IMR-90 (cell line): Measurements from ENCODE around the gene ECHS1. TPM values are rescaled to one million over a fixed set of nuclear protein-coding genes. Genes with fewer than 3 reads are reported as not detected.

Experiments
- ATAC-seq: fragments of 200-7000 bp; cut with Tn5 transposase; 2 replicates; pipeline ENCODE4 v1.9.1; 2020; ENCODE audit warnings: low read depth, mild to moderate bottlenecking, moderate library complexity
- BruUV-seq: library from RNA; stranded (reverse); fragments of 400-500 nt; replicated peaks from 2 replicates; lab custom pipeline; 2021; lab: Mats Ljungman, UMichigan
- CTCF ChIA-PET: fragments of 300-600 bp; formaldehyde crosslinking; extraction: SDS; loops from one replicate; lab custom pipeline; 2021; ENCODE audit warnings: antibody characterized with exemption; lab: Yijun Ruan, JAX
- POLR2A ChIA-PET: fragments of 300-600 bp; sonication (Branson Sonifier 250); formaldehyde crosslinking; loops from one replicate; lab custom pipeline; 2022; ENCODE audit warnings: antibody characterized with exemption; ENCODE audit not compliant: unreplicated experiment; lab: Charles Lee
- DNase-seq: peaks from one replicate; pipeline ENCODE4 v3.0.0; 2013
- H2AFZ ChIP-seq: replicated peaks from 2 replicates; pipeline ENCODE3; 2013; ENCODE audit warnings: low read length, mild to moderate bottlenecking; ENCODE audit not compliant: poor library complexity
- H2AK5ac ChIP-seq: 2 replicates; pipeline ENCODE4 v1.6.1; 2013; ENCODE audit warnings: low read depth, low read length, inconsistent platforms
- H2AK9ac ChIP-seq: replicated peaks from 2 replicates; pipeline ENCODE3; 2013; ENCODE audit warnings: mild to moderate bottlenecking, low read depth, low read length, moderate library complexity; ENCODE audit not compliant: poor library complexity
- H2BK120ac ChIP-seq: 2 replicates; pipeline ENCODE4 v1.6.1; 2013; ENCODE audit warnings: low read depth, low read length, inconsistent platforms
- H2BK15ac ChIP-seq: 3 replicates; pipeline ENCODE4 v1.6.1; 2013; ENCODE audit warnings: low read depth, low read length, inconsistent platforms
- H2BK20ac ChIP-seq: 2 replicates; pipeline ENCODE4 v1.6.1; 2013; ENCODE audit warnings: low read depth, mild to moderate bottlenecking, inconsistent platforms, low read length, moderate library complexity
- H2BK5ac ChIP-seq: 2 replicates; pipeline ENCODE4 v1.6.1; 2013; ENCODE audit warnings: mild to moderate bottlenecking, low read depth, low read length, inconsistent platforms; ENCODE audit not compliant: poor library complexity, severe bottlenecking
- H3K14ac ChIP-seq: replicated peaks from 2 replicates; pipeline ENCODE4 v1.6.1; 2013; ENCODE audit warnings: low read depth, low read length, inconsistent platforms
- H3K18ac ChIP-seq: 2 replicates; pipeline ENCODE4 v1.6.1; 2013; ENCODE audit warnings: low read depth, low read length, control low read depth
- H3K23ac ChIP-seq: 2 replicates; pipeline ENCODE4 v1.6.1; 2013; ENCODE audit warnings: low read depth, low read length, inconsistent platforms
- H3K27ac ChIP-seq: 2 replicates; pipeline ENCODE4 v1.5.1; 2013; ENCODE audit warnings: mild to moderate bottlenecking, control low read depth, low read length; ENCODE audit not compliant: insufficient read depth
- H3K27me3 ChIP-seq: 2 replicates; pipeline ENCODE4 v1.6.1; 2013; ENCODE audit warnings: low read length; ENCODE audit not compliant: control insufficient read depth, insufficient read depth
- H3K36me3 ChIP-seq: 2 replicates; pipeline ENCODE4 v1.6.1; 2013; ENCODE audit warnings: low read length, mixed read lengths; ENCODE audit not compliant: control insufficient read depth, insufficient read depth
- H3K4ac ChIP-seq: 2 replicates; pipeline ENCODE4 v1.6.1; 2013; ENCODE audit warnings: low read depth, low read length, inconsistent platforms
- H3K4me1 ChIP-seq: 2 replicates; pipeline ENCODE4 v1.6.1; 2013; ENCODE audit warnings: low read length, mixed read lengths; ENCODE audit not compliant: control insufficient read depth, insufficient read depth
- H3K4me2 ChIP-seq: 2 replicates; pipeline ENCODE4 v1.6.1; 2013; ENCODE audit warnings: low read depth, mild to moderate bottlenecking, control low read depth, low read length, moderate library complexity
- H3K4me3 ChIP-seq: 2 replicates; pipeline ENCODE4 v1.5.1; 2013; ENCODE audit warnings: low read depth, mild to moderate bottlenecking, control low read depth, low read length, moderate library complexity; ENCODE audit not compliant: insufficient read depth
- H3K56ac ChIP-seq: 2 replicates; pipeline ENCODE4 v1.6.1; 2013; ENCODE audit warnings: low read length, inconsistent platforms; ENCODE audit not compliant: insufficient read depth; ENCODE audit errors: extremely low read depth
- H3K79me1 ChIP-seq, 2 experiments: 2 replicates each; pipeline ENCODE4 v1.6.1; 2013; ENCODE audit warnings: low read length in 2 of 2, inconsistent platforms in 1 of 2, low read depth in 1 of 2
- H3K9ac ChIP-seq: 2 replicates; pipeline ENCODE4 v1.6.1; 2013; ENCODE audit warnings: low read depth, low read length, control low read depth
- H3K9me1 ChIP-seq: 2 replicates; pipeline ENCODE4 v1.6.1; 2013; ENCODE audit warnings: low read length, inconsistent platforms; ENCODE audit not compliant: insufficient read depth
- H3K9me3 ChIP-seq: 2 replicates; pipeline ENCODE4 v1.6.1; 2013; ENCODE audit warnings: low read length; ENCODE audit not compliant: control insufficient read depth, insufficient read depth
- H4K20me1 ChIP-seq: 2 replicates; pipeline ENCODE4 v1.6.1; 2013; ENCODE audit warnings: low read length, inconsistent platforms; ENCODE audit not compliant: insufficient read depth
- H4K5ac ChIP-seq: 2 replicates; pipeline ENCODE4 v1.6.1; 2013; ENCODE audit warnings: mild to moderate bottlenecking, low read depth, low read length, control low read depth
- H4K8ac ChIP-seq, 2 experiments: 2 replicates each; pipeline ENCODE4 v1.6.1; 2013; ENCODE audit warnings: low read depth in 2 of 2, low read length in 2 of 2, control low read depth in 1 of 2, inconsistent platforms in 1 of 2
- H4K91ac ChIP-seq: 2 replicates; pipeline ENCODE4 v1.6.1; 2013; ENCODE audit warnings: low read depth, low read length, inconsistent platforms; ENCODE audit not compliant: insufficient read depth
- BHLHE40 ChIP-seq: fragments of 150-350 bp; IDR thresholded peaks from 2 replicates; pipeline ENCODE4 v1.6.1; 2016; ENCODE audit warnings: mild to moderate bottlenecking, low read depth, low read length
- CEBPB ChIP-seq: IDR thresholded peaks from 2 replicates; pipeline ENCODE4 v1.6.1; 2012; ENCODE audit warnings: low read depth, low read length, improper control_type of control experiment
- CHD1 ChIP-seq: IDR thresholded peaks from 2 replicates; pipeline ENCODE4 v1.6.1; 2012; ENCODE audit warnings: low read depth, low read length, improper control_type of control experiment
- ELK1 ChIP-seq: fragments of 150-350 bp; IDR thresholded peaks from 2 replicates; pipeline ENCODE4 v1.6.1; 2016; ENCODE audit warnings: low read depth, mild to moderate bottlenecking, low read length, moderate library complexity, borderline replicate concordance
- FOS ChIP-seq: fragments of 150-350 bp; IDR thresholded peaks from 2 replicates; pipeline ENCODE4 v1.6.1; 2016; ENCODE audit warnings: low read depth, low read length
- MAFK ChIP-seq: IDR thresholded peaks from 2 replicates; pipeline ENCODE4 v1.6.1; 2012; ENCODE audit warnings: low read depth, low read length, improper control_type of control experiment
- MAZ ChIP-seq: IDR thresholded peaks from 2 replicates; pipeline ENCODE4 v1.6.1; 2012; ENCODE audit warnings: low read depth, mild to moderate bottlenecking, low read length, improper control_type of control experiment, moderate library complexity, borderline replicate concordance
- MXI1 ChIP-seq: IDR thresholded peaks from 2 replicates; pipeline ENCODE4 v1.6.1; 2012; ENCODE audit warnings: low read depth, mild to moderate bottlenecking, low read length, moderate library complexity, borderline replicate concordance
- NFE2L2 ChIP-seq: fragments of 150-350 bp; IDR thresholded peaks from 2 replicates; pipeline ENCODE4 v1.6.1; 2016; ENCODE audit warnings: low read depth, mild to moderate bottlenecking, low read length
- POLR2A ChIP-seq: IDR thresholded peaks from 2 replicates; pipeline ENCODE4 v1.6.1; 2012; ENCODE audit warnings: mild to moderate bottlenecking, low read depth, low read length
- RAD21 ChIP-seq: IDR thresholded peaks from 2 replicates; pipeline ENCODE4 v1.6.1; 2012; ENCODE audit warnings: low read length, improper control_type of control experiment
- RCOR1 ChIP-seq: IDR thresholded peaks from 2 replicates; pipeline ENCODE4 v1.6.1; 2012; ENCODE audit warnings: mild to moderate bottlenecking, low read length, improper control_type of control experiment; ENCODE audit not compliant: insufficient replicate concordance
- RFX5 ChIP-seq: IDR thresholded peaks from 2 replicates; pipeline ENCODE4 v1.8.0; 2012; ENCODE audit warnings: low read depth, mild to moderate bottlenecking, low read length, moderate library complexity
- SMC3 ChIP-seq: fragments of 150-350 bp; IDR thresholded peaks from 2 replicates; pipeline ENCODE4 v1.6.1; 2016; ENCODE audit warnings: low read depth, mild to moderate bottlenecking, antibody characterized with exemption, low read length, moderate library complexity
- WGBS, 2 experiments: methylation state at CpG; one replicate each; pipeline versions ENCODE4 v1.1.5 to v1.1.7; 2013; ENCODE audit warnings: missing lambda C conversion rate in 2 of 2; ENCODE audit not compliant: insufficient read length in 1 of 2; ENCODE audit errors: extremely low coverage in 2 of 2; 5-methylcytosine and 5-hydroxymethylcytosine counted together
- dilution Hi-C: fragments of 300-500 bp; cut with HindIII; formaldehyde crosslinking; loops from one replicate; pipeline ENCODE4 v1.14.3; 2018; ENCODE audit warnings: low sequenced_read_pairs; ENCODE audit not compliant: unreplicated experiment
- in situ Hi-C: fragments of 300-500 bp; cut with MboI; formaldehyde crosslinking; loops from 3 replicates; pipeline ENCODE4 v1.14.3; 2019; ENCODE audit warnings: low sequenced_read_pairs, inconsistent platforms, mixed read lengths
- intact Hi-C: fragments of 100-400 bp; cut with micrococcal nuclease; formaldehyde crosslinking; loops from 2 replicates; pipeline ENCODE4 v1.10.0; 2022
- polyA plus RNA-seq, 3 experiments: library from polyadenylated mRNA; depleted of rRNA; stranded (reverse); fragments of >200 nt; gene quantifications; 2 replicates each; pipeline ENCODE4 v1.2.3, GENCODE V29; 2012; ENCODE audit warnings: low replicate concordance in 1 of 3
- total RNA-seq: library from RNA; depleted of rRNA; stranded (reverse); fragments of >200 nt; gene quantifications from 2 replicates; pipeline ENCODE4 v1.2.3, GENCODE V29; 2012
- TF ChIP-seq, protein P1 (sequence below): conservative IDR thresholded peaks from 2 replicates; pipeline ENCODE4 v1.5.1; 2012; ENCODE audit warnings: mild to moderate bottlenecking, low read depth, low read length, improper control_type of control experiment
- TF ChIP-seq, protein P2 (sequence below): fragments of 150-350 bp; IDR thresholded peaks from 2 replicates; pipeline ENCODE4 v1.6.1; 2017; ENCODE audit warnings: mild to moderate bottlenecking, antibody characterized with exemption, low read length, low read depth

The ECHS1 gene
- total and polyA plus RNA-seq, 2 of the 4 experiments (the other 2 are of a cell fraction), result 60.8 to 84.2 TPM

DNA sequence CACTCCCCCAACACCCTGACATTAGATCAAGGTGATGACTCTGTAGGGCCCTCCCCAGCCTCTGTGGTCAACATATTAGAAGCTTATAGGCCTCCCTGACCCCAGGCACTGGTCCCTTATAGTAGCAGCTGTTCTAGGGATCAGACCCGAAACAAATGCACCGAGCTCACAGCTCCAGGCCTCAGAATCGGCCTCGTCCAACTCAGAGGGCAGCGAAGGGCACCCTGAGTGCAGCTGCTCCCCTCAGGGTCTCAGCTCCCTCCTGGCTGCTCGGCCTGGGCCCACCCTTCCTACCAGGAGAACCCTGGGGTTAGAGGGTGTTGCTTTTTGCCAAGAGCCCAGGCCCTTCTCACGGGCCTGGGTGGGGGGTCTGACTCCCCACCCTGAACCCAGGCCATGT, 5.0 kb downstream of the ECHS1 start:
- CTCF ChIA-PET, result no interaction called here

More for the DNA sequence above, 5.0 kb downstream of the ECHS1 start:
- Histone ChIP-seq H4K8ac (no peak overlapping the region), H4K20me1 (no peaks in the 10 kb centered on the region), H4K5ac (no peak overlapping the region), H3K4me2 (no peak overlapping the region), H3K36me3 (peaks cover 47% of the 10 kb centered on the region), H3K9me1 (no peaks in the 10 kb centered on the region; the same call in 1 of the 2 replicates), H3K4me1 (peaks cover 4% of the 10 kb centered on the region; the same call in 1 of the 2 replicates), H3K18ac (no peak overlapping the region), H2AFZ (no peak overlapping the region), H3K4ac (no peak overlapping the region), H2BK20ac (no peak overlapping the region), H2BK15ac (no peak overlapping the region), H2BK120ac (no peak overlapping the region), H3K14ac (no peak overlapping the region), H3K4me3 (no peak overlapping the region), H3K56ac (no peak overlapping the region), H3K9ac (no peak overlapping the region), H2AK9ac (no peak overlapping the region), H2BK5ac (no peak overlapping the region), H2AK5ac (no peak overlapping the region), H3K27ac (no peak overlapping the region), H3K9me3 (no peaks in the 10 kb centered on the region), H4K91ac (no peak overlapping the region), H3K27me3 (no peaks in the 10 kb centered on the region), H3K79me1 (peaks cover 6 to 12% of the 10 kb centered on the region in 2 experiments; a peak in 3 of 4 replicates), H3K23ac (no peak overlapping the region)
- ATAC-seq (no peak), DNase-seq (no peak)
- in situ Hi-C loops (no loop called here), intact Hi-C loops (no loop called here), dilution Hi-C loops (no loop called here)
- no TSS peak for BruUV-seq
- POLR2A ChIA-PET, result no interaction called here
- WGBS, 2 experiments, result 83% methylated on average over 3 of the region's 7 CpGs; no CpG with 5 or more reads in 1 of the 2 experiments
- no peak for TF ChIP-seq SMC3
- no peak for TF ChIP-seq BHLHE40
- TF ChIP-seq, protein P1, sequence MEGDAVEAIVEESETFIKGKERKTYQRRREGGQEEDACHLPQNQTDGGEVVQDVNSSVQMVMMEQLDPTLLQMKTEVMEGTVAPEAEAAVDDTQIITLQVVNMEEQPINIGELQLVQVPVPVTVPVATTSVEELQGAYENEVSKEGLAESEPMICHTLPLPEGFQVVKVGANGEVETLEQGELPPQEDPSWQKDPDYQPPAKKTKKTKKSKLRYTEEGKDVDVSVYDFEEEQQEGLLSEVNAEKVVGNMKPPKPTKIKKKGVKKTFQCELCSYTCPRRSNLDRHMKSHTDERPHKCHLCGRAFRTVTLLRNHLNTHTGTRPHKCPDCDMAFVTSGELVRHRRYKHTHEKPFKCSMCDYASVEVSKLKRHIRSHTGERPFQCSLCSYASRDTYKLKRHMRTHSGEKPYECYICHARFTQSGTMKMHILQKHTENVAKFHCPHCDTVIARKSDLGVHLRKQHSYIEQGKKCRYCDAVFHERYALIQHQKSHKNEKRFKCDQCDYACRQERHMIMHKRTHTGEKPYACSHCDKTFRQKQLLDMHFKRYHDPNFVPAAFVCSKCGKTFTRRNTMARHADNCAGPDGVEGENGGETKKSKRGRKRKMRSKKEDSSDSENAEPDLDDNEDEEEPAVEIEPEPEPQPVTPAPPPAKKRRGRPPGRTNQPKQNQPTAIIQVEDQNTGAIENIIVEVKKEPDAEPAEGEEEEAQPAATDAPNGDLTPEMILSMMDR, result no peak
- no peak for TF ChIP-seq MXI1
- TF ChIP-seq POLR2A, result no peak
- no peak for TF ChIP-seq CEBPB
- TF ChIP-seq RAD21, result no peak
- TF ChIP-seq ELK1, result no peak
- TF ChIP-seq MAZ, result no peak
- no peak for TF ChIP-seq NFE2L2
- TF ChIP-seq, protein P2, sequence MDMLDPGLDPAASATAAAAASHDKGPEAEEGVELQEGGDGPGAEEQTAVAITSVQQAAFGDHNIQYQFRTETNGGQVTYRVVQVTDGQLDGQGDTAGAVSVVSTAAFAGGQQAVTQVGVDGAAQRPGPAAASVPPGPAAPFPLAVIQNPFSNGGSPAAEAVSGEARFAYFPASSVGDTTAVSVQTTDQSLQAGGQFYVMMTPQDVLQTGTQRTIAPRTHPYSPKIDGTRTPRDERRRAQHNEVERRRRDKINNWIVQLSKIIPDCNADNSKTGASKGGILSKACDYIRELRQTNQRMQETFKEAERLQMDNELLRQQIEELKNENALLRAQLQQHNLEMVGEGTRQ, result no peak
- TF ChIP-seq RFX5, result no peak
- no peak for TF ChIP-seq CHD1
- TF ChIP-seq MAFK, result no peak
- TF ChIP-seq RCOR1, result no peak
- TF ChIP-seq FOS, result no peak
